Stimulated activated naive CD4-positive, alpha-beta T cell (primary cell): Measurements from ENCODE around the gene RNF41.
"Not testable (repeated sequence)": the region's sequence is repeated elsewhere in the genome, so short reads cannot be mapped to it uniquely, and the experiment has no call there.

Source experiments
- DNase-seq, 6 experiments: peaks; one replicate each; lab custom pipeline; 2025; lab: John Stamatoyannopoulos, UW

Gene RNF41

GRCh38 chr12:56221757-56222530, at the start of gene RNF41:
Gene RNF41 (minus strand): TSS chr12:56221922. CDS start chr12:56214047, 7,875 bp downstream.
- peak; percentile 85 to 94 (median 90) for DNase-seq

- peak in 1 of 6 experiments; percentile 5 for DNase-seq
These were observed 49.3 kb upstream of the RNF41 start for GRCh38 chr12:56271031-56271430.

GRCh38 chr12:56267443-56268071, 45.8 kb upstream of the RNF41 start:
- no peak for DNase-seq

DNA sequence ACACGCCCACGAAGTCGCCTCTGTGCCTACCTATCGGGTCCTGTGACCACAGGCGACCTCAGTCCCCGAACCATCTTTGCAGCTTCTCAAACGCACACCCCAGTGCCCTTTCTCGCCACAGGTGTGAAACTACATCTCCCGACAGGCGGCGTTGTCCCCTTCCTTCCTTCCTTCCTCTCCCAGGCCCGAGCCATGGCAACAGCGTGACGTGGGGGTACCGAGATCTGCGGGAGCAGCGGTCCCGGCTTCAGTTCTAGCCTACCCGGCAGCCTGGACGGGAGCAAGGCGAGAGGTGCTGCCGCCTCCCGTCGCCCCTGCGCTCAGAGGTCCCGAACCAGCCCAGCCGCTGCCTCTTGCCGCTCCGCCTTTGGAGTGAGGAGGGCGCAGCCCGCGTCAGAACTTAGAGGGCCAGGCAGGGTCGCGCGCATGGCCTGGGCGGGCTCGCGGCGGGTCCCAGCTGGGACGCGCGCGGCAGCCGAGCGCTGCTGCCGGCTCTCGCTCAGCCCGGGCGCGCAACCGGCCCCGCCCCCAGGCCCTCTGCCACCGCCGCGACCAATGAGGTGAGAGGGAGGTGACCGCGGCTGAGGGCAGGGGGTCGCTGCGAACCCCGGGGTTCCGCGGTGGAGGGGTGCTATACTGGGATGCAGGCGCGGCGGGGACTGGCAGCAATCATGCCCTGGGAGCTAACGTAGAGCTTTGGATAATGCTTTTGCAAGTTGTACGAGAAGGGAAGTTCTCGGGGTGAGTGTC, 45.1 kb upstream of the RNF41 start, which contains the start of gene COQ10A:
Gene COQ10A (plus strand): TSS at position 250 of the 750 bp plus-strand sequence. CDS start 177 bp downstream, at position 427.
- peak; percentile 83 to 93 (median 88) for DNase-seq

DNA sequence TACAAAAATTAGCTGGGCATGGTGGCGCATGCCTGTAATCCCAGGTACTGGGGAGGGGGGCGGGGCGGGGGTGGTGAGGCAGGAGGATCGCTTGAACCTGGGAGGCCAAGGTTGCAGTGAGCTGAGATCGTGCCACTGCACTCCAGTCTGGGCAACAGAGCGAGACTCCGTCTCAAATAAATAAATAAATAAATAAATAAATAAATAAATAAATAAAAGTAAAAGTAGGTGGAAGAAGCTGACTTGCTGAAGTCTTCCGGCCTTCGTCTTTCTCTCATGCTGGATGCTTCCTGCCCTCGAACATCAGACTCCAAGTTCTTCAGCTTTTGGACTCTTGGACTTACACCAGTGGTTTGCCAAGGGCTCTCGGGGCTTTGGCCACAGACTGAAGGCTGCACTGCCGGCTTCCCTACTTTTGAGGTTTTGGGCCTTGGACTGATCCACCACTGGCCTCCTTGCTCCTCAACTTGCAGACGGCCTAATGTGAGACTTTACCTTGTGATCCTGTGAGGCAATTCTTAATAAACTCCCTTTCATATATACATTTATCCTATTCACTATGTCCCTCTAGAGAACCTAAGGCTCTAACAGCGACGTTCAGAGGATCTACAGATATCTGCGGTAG, 44.5 kb upstream of the RNF41 start:
- DNase-seq, result not testable (repeated sequence)

GRCh38 chr12:56262955-56263354, 41.2 kb upstream of the RNF41 start:
- DNase-seq, result not testable (repeated sequence)

- no peak for DNase-seq
These were observed 39.9 kb upstream of the RNF41 start for GRCh38 chr12:56261503-56262232.

DNA sequence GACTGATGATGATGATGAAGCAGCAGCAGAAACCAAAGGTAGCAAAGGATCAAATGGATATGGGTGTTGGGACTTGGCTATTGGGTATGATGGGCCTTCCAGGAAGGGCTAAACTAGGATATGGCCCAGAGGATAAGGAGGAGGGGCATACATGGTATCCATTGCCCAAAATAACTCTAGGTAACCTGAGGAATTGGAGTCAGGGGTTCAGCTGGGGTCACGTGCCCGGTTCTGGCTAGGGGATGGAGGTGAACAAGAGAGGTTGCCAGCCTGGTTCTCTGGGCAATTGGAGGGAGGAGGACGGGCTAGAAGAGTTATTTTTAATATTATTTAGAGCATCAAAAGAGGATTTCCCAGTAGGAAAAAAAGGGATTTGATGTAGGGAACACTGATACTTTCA, 39.2 kb upstream of the RNF41 start:
- DNase-seq, result no peak

- DNase-seq, result no peak
These were observed 38.7 kb upstream of the RNF41 start for GRCh38 chr12:56260380-56260779.

- DNase-seq, result no peak
These were observed 37.1 kb upstream of the RNF41 start for GRCh38 chr12:56258820-56259183.

DNA sequence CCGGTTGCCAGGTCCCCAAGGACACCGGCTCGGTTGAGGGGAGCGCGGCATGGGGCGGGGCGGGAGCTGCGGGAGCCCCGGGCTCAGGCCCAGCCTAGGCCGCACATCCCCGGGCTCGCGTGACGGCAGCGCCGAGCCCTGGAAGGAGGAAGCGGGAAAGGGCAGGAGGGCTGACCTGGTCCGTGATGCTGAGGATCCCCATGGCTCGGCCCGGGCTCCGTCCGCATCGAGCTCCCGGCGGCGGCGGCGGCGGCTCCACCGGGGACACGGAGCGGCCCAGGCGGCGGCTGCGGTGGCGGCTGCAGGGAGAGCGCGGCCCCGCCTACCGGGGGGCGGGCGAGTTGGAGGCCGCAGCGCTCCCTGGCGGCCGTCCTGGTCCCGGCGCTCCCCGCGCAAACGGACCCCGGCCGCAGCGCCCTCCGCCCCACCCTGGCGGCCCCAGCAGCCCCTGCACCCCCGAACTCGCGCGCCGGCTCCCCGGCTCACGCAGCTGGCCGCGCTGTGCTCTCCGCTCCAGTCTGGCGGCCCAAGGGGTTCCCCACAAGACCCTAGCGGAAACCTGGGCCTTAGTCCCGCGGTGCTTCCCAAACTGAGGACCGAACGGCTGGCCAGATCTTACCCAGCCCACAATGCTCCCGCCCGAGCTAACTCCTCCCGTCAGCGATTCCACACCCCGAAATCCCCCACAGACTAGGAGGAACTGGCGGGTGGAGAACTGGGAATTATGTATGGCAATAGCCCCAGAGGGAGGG, 36.5 kb upstream of the RNF41 start, which contains the start of gene ANKRD52:
Gene ANKRD52 (minus strand): TSS at position 317 of the 752 bp plus-strand sequence. CDS start 115 bp downstream, at position 202.
- peak; percentile 62 to 90 (median 73) for DNase-seq

- DNase-seq, result peak in 1 of 6 experiments; percentile 25
These were observed 35.9 kb upstream of the RNF41 start for GRCh38 chr12:56257491-56258067.

DNA sequence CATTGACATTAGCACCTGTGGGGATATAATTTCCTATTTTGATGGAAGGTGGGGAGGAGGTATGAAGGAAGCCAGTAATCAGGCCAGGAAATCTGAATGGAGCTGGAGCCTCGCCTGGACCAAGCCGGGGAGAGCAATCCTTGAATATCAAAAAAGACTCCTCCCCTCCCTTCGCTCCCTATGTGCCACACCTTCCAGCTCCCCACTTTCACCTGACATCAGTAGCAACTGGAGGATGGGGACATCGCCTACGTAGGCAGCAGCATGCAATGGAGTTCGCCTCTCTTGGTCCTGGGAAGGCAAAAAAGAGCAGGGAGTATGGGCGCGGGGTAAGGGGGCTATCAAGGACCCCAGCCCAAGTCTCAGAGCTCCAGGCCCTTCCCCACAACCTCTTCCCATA, 35.3 kb upstream of the RNF41 start:
- DNase-seq, result no peak

DNA sequence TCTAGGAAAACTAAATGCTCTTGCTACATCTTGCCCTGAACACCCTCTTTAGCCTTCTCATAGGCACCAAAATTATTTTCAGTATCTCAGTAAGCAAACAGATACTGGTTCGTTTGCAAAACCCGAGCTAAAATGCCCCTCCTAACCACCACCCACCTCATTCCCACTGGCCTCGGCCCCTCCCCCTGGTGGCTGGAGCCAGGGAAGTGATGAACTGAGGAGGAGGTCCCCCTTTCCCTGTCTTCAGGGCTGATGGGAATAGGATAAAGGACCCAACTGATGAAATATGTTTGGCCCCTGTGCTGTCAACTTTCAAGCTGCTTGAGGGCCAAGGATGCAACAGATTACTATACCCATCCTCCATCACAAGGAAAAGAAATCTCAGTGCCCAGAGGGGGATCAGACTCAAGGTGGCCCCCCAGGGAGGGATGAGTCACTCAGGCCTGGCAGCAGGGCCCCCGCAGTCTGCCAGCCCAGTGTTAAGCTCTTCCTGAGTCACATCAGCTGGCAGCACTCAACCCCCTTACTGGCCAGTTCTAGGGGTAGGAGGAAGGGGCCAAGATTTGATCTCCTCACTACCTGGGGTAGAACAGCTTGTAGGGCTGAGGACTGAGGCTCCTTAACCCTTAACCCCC, 34.7 kb upstream of the RNF41 start:
- DNase-seq, result no peak

GRCh38 chr12:56255671-56256070, 33.9 kb upstream of the RNF41 start:
- DNase-seq, result no peak

- no peak for DNase-seq
These were observed 31.4 kb upstream of the RNF41 start for GRCh38 chr12:56253091-56253490.

DNA sequence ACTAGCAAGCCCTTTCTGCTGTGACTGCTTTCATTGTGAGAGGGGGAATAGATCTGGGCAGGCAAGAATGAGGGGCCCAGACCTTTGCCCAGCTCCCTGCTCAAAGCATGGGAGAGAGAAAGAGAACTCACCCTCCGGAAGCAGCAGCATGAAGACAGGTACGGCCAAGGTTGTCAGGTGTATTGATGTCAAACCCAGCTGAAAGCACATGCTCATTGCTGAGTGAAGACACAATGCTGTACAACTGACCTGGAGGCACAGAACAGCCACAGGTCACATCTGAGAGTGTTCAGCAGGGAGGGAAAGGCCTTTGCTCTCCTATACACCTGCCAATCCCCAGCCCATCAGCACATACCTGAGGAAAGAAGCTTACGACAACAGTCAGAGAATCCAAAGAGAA, 30.9 kb upstream of the RNF41 start:
- no peak for DNase-seq

DNA sequence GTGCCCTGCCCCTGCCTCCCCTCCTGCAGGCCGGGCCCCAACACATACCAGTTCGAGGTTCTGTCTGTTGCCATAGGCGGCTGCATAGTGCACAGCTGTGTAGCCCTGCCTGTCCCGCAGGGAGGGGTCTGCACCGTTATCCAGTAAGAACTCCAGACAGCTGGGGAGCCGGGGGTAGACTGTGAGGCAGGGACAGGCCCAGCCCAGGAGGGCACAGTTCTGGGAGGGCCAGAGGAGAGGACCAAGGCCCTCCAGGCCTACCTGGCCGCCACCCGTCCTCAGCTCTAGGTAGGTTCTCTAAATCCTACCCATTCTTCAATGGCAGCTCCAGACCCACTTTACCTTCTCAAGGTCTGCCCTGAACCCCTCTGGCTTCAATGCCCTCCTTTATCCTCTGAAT, 27.0 kb upstream of the RNF41 start:
- DNase-seq, result no peak

DNA sequence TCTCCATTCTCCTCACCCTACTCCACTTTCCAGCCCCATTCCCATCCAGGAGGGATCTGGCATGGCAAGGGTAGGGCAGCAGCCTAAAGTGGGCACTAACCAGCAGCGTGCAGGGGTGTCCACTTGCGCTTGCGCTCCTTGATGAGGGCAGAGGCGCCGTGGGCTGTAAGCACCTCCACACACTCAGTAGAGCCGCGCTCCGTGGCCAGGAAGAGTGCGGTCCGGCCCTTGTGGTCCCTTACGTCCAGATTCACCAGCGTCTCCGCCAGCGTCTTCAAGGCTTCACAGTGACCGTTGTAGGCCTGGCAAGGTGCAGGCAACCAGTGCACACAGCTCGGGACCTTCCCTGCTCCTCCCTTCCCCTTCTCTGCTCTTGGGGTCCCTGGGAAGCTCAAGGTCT, 26.2 kb upstream of the RNF41 start:
- DNase-seq, result no peak

GRCh38 chr12:56244494-56244893, 22.8 kb upstream of the RNF41 start:
- no peak for DNase-seq
